Right renal pelvis (tissue), 4 donors: ENCODE results near the gene RASSF4. TPM values are rescaled to one million over a fixed set of nuclear protein-coding genes. Genes with fewer than 3 reads are reported as not detected.
A peak's percentile ranks its signal among the peaks of the same experiment; 100 is the strongest.

Experiments
- DNase-seq, 4 donors: peaks; one replicate each; pipeline ENCODE4 v3.0.0-alpha.2; 2013; ENCODE audit warnings: low read depth in 4 of 4, low spot score in 3 of 4, missing footprints in 1 of 4
- polyA plus RNA-seq, 4 donors: library from polyadenylated mRNA; unstranded; fragments of 120-200 nt; gene quantifications; one replicate each; pipeline ENCODE4 v1.2.1, GENCODE V29; 2013; ENCODE audit not compliant: insufficient read length in 4 of 4

The RASSF4 gene
- polyA plus RNA-seq, 4 donors: 22.9 to 32.3 (median 29.6) TPM

- no peak for DNase-seq
Measured at GRCh38 chr10:44973323-44974081, 13.9 kb downstream of the RASSF4 start.

GRCh38 chr10:44974082-44974627 lies 14.6 kb downstream of the RASSF4 start:
- no peak for DNase-seq

- DNase-seq: peak in 1 of 4 donors; percentile 50
Measured at GRCh38 chr10:44974628-44975430, 15.2 kb downstream of the RASSF4 start.

GRCh38 chr10:44975431-44976331 lies 16.1 kb downstream of the RASSF4 start:
- no peak for DNase-seq

- DNase-seq: no peak
Measured at GRCh38 chr10:44976352-44977198, 17.0 kb downstream of the RASSF4 start.

GRCh38 chr10:44977287-44978212 lies 17.9 kb downstream of the RASSF4 start:
- no peak for DNase-seq

- no peak for DNase-seq
Measured at GRCh38 chr10:44978213-44978569, 18.6 kb downstream of the RASSF4 start.

GRCh38 chr10:44978570-44979280 lies 19.1 kb downstream of the RASSF4 start, which contains the start of gene DEPP1:
Gene DEPP1, minus strand, starts transcription at chr10:44978809. Its CDS starts 779 bp downstream, at chr10:44978030.
- DNase-seq: peak; percentile 91 to 95 (median 94)

GRCh38 chr10:44979281-44980191 lies 19.9 kb downstream of the RASSF4 start:
- DNase-seq: no peak

GRCh38 chr10:44980309-44981171 lies 20.9 kb downstream of the RASSF4 start:
- DNase-seq: no peak

- no peak for DNase-seq
Measured at GRCh38 chr10:44981172-44982113, 21.8 kb downstream of the RASSF4 start.

GRCh38 chr10:44982114-44982460 lies 22.5 kb downstream of the RASSF4 start:
- no peak for DNase-seq

GRCh38 chr10:44982496-44982895 lies 22.9 kb downstream of the RASSF4 start:
- DNase-seq: no peak

GRCh38 chr10:44983066-44983894 lies 23.7 kb downstream of the RASSF4 start:
- no peak for DNase-seq
